NCI-H1417 treated with DMSO at 0.1 percent for 48 hours (cell line): ENCODE results near the gene CYTH3.

Experiments used
- DNase-seq: peaks from one replicate; lab custom pipeline; 2025; lab: John Stamatoyannopoulos, UW

The CYTH3 gene

DNA sequence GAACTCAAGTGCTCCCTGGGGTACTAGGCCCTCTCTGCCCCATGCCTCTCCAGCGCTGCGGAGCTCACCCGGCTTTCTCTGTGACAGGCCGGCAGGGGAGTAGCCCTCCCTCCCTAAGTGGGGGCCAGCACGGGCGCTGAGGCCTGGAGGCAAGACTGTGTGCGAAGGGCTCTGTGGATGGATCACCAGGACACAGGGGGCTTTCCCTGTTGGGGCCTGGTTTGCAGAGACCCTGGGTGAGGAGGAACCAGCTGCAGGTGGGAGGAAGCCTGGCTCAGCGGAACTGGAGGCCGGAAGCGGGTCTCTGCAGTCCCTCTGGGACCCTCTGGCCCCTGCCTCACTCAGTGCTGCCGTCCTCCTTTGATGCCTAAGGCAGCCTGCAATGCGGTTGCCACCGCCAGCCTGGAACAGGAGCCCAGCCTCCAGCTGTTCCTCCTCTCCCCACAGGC lies 106.0 kb downstream of the CYTH3 start:
- no peak for DNase-seq

DNA sequence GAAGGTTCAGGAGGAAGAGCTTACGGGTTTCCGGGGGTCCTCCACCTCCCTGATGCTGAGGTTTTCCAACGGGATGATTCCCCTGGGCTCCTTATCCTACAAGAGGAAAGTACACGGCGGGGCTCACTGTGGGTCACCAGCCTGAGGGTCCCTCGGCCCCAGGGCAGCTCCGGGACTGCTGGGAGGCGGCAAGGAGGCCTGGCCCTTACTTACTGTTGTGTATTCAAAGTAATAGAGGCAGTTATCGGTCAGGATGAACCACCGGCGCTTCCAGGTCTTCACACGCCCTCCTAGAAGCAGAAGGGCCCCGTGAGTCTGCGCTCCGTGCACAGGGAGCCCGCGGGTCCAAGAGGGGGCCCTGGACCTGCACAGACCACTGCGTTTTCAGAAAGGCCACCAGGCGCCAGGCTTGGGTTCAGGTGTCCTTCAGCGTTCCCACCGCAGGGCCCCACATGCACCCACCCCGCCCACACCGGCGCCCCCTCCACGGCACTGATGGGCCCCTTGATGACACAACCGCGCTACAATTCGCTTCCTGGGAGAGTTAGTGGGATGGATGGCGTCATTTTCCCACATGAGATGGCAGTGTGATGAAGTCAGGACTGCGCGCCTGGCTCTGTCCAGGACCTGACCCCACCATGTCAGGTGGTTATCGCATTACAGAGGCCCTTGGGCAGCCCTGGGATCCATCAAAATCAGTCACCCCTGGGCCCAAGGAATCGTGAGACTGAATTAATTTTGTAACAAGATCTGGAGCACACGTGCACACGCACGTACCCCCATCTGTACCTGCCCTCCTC lies 106.7 kb downstream of the CYTH3 start:
- DNase-seq = no peak

DNA sequence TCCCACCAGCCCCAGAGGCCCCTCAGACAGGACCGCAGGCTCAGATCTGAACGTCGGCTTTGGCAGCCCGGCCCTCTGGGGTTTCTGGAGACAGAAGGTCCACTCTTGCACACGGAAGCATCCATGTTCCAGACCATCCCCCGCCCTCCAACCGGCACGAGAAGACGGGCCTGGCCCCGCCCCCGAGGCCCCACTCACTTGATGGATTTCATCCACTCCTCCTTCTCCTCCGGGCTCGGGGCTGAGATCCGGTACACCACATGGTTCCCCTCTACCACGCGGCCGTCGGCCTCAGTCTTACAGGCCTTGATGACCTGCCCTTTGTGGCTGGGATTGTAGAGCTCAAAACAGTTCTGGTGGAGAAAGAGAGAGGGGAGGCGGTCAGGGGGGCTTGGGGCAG lies 107.3 kb downstream of the CYTH3 start:
- no peak for DNase-seq

DNA sequence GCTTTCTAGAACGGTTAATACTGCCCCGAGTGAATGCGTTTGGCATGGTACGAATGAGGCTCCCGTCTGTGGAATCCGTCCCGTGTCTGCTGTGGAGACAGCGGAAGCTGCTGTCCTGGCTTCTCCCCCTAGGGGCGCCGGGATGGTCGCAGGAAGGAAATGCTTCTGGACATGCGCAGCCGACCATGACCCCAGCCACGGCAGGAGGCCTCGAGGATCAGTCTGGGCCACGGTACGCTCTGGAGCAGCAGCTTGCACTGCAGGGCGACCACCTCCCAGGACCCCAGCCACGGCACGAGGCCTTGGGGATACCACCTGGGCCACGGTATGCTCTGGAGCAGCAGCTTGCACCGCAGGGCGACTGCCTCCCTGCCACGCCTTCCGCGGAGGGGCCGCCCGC lies 107.9 kb downstream of the CYTH3 start:
- DNase-seq = no peak

DNA sequence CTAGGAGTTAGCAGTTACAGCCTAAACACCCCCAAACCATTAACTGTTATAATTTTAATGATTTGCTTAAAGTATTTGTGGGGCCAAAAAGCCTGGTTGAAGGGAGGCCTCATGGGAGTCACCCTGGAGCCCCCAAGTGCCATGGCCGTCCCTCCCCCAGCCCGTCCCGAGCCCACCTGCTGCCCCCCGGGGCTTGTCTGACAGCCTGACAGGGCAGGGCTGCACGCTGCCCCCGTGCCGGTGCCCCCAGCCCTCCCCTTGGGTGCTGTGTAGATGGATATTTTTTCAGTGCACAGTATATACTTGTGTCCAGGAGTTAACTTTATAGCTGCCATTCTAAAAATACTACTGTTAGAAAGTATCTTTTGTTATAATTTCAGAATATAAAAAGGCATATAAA lies 108.4 kb downstream of the CYTH3 start:
- no peak for DNase-seq

DNA sequence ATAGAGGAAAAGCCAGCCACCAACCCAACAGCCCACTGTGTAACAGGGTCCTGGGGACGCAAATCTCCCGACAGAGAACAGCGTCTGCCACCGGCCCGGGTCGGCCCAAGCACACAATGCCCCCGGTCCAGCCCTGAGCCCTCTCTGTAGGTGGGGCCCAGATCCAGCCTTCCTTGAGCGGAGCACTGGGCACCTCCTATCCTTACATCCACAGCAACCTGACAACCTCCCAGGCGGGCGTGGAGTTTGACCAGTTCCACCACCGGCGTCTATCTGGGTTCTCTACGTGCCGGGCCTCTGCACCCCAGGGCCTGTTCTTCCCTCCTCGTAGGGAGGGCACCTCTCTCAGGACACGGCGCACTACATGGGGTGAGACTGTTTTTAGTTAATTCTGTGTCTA lies 109.0 kb downstream of the CYTH3 start:
- no peak for DNase-seq

DNA sequence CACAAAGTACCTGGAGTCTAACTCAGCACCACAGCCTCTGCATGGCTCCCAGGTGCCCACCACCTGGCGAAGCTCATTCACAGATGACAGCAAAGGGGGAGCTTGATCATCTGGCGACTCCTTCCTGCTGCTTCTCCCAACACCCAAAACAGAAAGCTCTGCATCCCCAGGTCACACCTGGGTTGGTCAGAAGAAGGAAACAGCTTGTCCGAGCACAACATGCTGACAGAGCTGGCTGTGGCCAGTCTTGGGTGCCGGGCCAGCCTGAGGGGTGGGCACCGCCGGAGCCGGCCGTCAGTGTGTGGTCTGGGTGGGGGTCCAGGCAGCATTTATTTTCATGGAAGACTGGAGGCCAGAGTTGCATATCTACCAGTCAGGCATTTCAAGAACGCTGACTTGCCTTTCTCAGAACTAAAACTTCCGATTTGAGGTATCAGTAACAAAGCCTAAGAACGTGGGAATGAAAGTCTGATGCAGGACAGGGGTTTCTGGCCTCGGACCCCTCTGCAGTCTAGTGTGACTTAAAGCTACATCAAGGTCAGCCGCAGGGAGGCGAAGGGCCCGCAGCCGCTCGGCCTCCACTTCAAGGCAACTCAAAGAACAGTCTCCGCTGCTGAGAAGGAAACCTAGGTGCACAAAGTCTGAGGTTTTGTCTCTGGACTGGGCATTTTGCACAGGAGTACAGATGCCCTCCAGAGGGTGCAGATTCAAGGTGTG lies 109.6 kb downstream of the CYTH3 start:
- no peak for DNase-seq

DNA sequence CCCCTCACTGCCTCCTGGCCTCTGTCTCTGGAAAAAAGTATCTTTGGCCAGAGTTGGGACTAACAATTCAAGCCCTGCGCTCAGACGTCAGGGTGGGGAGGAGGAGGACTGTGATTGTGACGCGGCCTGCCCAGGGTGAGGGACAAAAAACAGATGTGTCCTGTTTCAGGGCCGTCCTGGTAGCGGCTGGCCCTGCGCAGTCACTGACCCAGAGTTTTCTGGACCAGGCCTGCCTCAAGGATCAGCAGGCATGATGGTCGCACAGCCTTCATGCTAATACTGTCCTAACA lies 110.1 kb downstream of the CYTH3 start:
- DNase-seq = no peak

DNA sequence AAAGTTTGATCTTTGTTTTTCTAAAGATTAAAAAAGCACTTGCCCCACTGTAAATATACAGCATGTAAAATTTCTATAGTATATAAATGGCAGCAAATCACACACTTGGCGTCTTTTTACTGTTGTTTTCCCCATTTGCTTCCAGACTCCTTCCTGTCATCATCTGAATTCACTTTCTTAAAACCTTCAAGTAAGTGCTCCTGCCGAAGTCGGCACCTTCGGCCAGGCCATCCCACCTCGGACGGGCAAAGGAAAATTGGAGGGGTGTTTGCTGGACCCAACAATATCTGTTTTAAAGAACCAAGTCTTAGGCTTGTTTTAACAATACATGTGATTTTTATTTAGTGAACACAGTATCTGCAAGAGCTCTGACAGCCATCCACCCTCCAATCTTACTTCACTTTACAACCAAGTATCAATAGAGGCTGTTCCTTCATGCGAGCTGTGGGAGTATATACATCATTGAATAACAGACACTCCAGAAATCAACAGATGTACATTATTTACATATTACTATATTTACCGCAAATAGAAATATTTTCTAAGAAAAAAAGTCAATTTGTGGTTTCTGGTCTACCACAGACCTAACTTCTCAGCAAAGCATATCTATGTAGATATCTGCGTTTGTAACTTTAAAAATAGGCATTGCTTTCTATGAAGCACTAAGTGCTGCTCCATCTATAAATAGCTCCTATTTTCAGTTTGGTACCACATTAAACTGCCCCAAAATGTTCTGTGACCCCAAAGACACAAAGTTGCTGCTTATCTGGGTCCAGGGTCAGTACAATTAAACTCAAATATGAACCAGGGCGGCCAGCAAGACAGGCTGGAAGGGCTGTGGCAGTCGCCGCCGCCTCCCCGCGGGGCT lies 110.7 kb downstream of the CYTH3 start:
- no peak for DNase-seq

DNA sequence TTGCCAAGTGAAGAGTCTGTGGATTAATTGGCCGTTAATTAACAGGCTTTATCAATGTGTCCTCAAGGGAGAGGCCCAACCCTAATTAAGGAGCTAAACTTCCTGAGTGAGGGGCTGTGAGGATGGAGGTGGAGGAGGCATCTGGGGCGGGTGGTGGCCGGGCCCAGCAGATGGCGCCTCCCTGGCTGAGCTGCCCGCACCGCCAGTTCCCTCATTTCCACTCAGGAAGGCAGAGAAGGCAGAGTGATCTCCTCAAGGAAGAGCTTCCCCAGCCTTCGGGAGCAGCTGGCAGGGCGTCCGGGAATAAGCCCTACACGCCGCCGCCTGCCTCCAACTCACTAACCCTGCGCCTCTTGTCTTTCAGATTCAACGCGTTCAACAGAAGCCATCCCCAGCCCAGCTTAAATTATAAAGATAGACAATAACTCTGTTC lies 112.2 kb downstream of the CYTH3 start:
- no peak for DNase-seq

DNA sequence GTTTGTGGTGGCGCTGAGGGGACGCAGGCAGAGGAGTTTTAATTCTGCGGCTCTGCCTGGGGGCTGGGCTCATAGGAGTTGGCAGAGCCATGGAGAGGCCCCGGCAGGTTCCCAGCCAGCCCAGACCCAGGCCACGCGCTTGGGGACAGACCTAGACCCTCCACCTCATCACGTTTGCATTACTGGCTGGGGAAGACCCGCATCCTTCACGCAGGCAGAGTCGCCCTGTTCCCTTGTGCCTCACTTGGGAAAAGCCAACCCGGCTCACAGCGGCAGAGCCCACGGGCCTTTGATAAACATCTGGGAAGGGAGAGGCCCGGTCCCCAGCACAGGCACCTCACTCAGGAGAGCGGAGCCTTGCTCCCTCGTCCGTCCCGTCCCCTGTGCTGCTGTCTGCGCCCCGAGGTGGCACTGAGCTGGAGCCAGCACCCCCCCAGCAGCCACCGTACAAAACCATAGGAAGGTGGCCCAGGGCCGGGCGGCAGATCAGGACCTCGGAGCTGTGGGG lies 112.8 kb downstream of the CYTH3 start:
- no peak for DNase-seq

DNA sequence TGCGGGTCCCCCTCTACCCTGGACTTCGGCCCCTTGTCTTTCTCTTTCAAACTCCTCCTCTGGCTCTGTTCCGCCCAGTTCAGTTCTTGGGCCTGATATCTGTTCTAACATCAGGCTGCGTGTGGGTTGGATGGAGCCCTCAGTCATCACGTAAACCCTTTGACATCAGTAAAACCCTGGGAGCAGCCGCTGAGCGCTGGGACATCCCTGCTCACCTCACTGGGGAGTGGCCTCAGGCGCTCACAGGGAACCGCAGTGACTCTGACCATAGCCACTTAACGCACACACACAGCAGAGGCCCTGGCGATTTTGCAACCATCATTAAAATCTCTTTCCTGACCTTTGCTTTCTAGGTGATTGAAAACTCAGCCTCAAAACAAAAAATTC lies 113.3 kb downstream of the CYTH3 start:
- DNase-seq = no peak

DNA sequence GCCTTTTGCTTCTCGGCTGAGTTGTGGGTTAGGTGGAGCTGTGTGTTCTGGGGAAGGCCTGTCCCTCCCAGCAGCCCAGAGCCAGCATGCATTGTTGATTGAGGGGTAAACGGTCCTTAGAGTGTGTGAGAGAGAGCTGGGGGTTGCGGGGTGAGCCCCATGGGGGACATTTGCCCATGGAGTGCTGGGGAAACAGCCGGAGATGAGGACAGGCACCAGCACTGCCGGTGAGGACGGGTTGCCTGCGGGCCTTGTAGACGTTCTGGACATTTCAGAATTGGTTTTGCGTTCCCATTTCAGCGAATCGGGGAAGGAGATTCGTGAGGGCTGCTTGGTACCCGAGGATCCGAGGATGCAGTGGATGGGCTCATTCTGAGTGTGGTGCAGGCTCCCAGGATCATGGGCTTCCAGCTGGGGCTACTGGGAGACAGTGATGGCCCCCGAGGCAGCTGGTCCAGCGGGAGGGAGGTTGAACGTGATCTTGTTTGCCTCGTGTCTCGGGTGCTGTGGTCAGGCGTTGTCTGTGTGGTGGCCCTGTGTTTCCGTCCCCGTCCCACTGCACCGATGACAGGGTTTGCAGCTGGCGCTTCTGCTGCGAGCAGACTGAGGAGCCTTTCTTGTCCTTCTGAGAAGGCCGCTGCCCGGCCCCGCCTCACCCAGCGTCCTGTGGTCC lies 113.9 kb downstream of the CYTH3 start:
- DNase-seq = no peak

DNA sequence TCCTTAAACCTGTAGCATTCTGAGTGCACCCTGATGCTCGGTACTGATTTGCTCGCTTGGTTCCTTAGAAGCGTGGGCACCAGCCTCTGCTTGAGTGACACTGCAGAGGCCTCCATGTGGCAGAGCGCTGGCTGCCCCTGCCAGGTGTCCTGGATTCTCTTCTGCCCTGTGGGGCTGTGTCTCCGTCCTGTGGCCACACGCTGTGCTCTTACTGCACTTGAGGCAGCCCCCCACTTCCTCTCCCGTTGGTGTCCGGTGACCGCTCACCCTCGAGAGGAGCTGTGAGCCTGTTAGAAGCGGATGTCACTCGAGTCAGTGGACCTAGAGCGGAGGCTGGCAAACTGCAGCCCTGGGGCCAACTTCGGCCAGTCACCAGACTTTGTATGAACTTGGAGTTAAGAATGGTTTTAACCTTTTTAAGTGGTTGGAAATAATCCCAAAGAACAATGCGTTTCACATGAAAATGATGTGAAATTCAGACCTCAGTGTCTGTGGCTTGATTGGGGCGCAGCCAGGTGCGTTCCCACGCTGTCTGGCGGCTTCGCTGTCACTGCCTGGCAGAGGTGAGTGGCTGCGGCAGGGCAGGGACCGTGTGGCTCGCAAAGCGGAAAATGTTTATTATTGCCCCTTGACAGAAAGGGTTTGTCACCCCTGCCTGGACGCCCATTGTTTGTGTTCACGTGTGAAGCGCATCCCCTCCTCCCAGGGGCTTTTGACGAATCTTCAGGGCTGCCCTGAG lies 114.6 kb downstream of the CYTH3 start:
- DNase-seq = no peak

DNA sequence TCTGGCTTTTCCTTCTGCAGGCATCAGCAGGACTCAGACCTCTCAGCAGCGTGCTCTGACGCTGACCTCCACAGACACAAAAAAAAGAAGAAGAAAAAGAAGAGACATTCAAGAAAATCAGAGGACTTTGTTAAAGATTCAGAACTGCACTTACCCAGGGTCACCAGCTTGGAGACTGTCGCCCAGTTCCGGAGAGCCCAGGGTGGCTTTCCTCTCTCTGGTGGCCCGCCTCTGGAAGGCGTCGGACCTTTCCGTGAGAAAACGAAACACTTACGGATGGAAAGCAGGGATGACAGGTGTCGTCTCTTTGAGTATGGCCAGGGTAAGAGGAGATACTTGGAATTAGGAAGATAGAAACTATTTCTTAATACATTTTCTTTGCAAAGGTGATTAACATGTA lies 115.7 kb downstream of the CYTH3 start:
- no peak for DNase-seq

DNA sequence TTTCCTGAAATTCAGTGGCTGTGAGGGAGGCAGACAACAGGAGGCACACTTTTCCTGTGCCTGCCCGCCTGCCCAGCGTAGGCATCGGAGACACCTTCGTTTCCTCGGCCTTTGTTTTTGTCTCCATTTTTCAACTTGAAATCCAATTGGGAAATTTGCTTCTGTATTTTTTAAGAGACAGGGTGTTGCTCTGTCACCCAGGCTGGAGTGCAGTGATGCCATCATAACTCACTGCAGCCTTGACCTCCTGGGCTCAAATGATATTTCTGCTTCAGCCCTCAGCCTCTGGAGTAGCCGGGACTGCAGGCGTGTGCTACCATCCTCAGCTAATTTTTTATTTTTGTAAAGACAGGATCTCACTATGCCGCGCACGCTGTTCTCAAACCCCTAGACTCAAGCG lies 116.8 kb downstream of the CYTH3 start:
- no peak for DNase-seq

DNA sequence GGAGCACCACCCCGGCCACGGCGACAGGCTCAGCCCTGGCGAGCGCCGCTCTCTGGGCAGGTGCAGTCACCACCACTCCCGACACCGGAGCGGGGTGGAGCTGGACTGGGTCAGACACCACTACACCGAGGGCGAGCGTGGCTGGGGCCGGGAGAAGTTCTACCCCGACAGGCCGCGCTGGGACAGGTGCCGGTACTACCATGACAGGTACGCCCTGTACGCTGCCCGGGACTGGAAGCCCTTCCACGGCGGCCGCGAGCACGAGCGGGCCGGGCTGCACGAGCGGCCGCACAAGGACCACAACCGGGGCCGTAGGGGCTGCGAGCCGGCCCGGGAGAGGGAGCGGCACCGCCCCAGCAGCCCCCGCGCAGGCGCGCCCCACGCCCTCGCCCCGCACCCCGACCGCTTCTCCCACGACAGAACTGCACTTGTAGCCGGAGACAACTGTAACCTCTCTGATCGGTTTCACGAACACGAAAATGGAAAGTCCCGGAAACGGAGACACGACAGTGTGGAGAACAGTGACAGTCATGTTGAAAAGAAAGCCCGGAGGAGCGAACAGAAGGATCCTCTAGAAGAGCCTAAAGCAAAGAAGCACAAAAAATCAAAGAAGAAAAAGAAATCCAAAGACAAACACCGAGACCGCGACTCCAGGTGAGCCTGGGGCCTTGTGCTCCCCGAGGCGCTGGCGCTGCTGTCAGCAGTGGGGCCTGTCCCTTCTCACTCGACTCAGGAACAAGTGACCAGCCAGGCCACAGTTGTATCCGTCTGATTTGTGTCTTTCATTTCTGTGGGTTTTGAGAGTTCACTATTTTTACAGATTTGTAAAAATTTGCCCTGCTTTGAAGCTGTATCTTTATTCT lies 117.7 kb downstream of the CYTH3 start:
- no peak for DNase-seq

DNA sequence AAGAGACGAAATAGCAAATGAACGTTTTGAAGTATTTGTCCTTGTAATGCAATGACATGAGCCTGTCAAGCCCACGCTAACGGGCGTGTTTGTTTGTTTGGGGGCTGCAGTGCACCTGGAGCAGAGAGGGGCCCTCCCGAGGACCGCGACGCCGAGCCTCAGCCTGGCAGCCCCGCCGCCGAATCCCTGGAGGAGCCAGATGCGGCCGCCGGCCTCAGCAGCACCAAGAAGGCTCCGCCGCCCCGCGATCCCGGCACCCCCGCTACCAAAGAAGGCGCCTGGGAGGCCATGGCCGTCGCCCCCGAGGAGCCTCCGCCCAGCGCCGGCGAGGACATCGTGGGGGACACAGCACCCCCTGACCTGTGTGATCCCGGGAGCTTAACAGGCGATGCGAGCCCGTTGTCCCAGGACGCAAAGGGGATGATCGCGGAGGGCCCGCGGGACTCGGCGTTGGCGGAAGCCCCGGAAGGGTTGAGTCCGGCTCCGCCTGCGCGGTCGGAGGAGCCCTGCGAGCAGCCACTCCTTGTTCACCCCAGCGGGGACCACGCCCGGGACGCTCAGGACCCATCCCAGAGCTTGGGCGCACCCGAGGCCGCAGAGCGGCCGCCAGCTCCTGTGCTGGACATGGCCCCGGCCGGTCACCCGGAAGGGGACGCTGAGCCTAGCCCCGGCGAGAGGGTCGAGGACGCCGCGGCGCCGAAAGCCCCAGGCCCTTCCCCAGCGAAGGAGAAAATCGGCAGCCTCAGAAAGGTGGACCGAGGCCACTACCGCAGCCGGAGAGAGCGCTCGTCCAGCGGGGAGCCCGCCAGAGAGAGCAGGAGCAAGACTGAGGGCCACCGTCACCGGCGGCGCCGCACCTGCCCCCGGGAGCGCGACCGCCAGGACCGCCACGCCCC lies 118.5 kb downstream of the CYTH3 start:
- no peak for DNase-seq

DNA sequence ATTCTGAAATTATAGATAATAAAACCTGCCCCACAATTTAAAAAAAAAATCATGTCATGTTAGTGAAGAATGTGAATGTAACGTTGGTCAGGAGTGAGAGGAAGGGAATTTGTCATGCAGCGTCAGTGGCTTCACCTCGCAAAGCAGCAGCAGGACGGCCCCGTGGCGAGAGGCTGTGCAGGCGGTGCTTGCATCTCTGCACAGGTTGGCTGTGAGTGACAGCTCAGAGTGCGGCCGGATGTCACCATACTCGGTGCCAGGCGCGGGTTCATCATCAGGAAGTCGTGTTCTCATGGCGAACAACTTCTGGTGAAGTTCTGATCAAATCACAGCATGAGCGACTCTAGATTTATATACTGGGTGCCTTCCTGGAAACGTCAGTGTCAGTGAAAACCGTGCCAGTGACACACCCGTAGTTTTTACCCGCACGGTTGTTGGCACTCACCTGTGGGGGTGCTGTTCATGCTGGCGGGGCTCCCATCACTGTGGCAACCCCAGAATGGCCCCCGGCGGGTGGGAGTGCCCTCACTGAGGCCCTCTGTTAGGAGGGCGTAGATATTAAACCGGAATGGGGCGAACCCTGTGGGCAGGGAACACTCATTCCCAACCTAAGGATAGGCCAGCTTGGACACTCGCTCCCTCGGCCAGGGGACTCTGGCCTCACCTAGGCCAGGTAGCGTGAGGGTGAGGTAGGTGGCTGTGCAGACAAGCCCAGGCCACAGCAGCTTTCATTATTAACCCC lies 120.3 kb downstream of the CYTH3 start:
- DNase-seq = no peak
